Measurements from ENCODE around the gene CXorf49B.
"Not testable (repeated sequence)": the region's sequence is repeated elsewhere in the genome, so short reads cannot be mapped to it uniquely, and the experiment has no call there.

CXorf49B gene

DNA sequence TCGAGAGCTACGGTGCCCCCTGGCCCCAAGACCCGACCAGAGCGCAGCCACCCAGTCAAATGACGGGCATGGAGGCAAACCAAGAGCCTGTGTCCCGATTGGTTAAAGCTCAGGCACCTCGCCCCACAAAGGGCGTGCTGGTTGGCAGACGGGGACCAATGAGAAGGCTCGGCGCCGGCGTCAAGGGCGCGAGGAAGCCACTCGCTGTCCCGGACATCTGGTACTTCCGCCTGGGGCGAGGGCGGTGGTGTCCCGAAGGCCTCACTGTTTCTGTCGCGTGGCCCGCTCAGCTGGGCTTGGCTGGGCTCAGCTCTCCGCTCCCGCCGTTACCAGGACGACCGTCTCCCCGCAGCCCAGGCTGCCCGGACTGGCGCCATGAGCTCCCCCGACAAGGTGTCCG lies at the start of gene CXorf49B:
CXorf49B (plus strand) TSS at position 301 of the 400 bp plus-strand sequence; CDS start at position 376, 75 bp downstream.
- not testable (repeated sequence) for H3K9me3 Mint-ChIP-seq; H3K4me3 Mint-ChIP-seq; H3K27me3 Mint-ChIP-seq; H3K36me3 Mint-ChIP-seq; DNase-seq (ENCODE audit: low spot score in 2 of 2); ATAC-seq (ENCODE audit: low read depth); H3K4me1 Mint-ChIP-seq; H3K27ac Mint-ChIP-seq

- H3K4me1 Mint-ChIP-seq; H3K27me3 Mint-ChIP-seq; H3K4me3 Mint-ChIP-seq; ATAC-seq (ENCODE audit: low read depth); H3K9me3 Mint-ChIP-seq; H3K36me3 Mint-ChIP-seq; DNase-seq (ENCODE audit: low spot score in 2 of 2); H3K27ac Mint-ChIP-seq: not testable (repeated sequence)
Measured at GRCh38 chrX:71714064-71714463, 49.1 kb upstream of the CXorf49B start.

GRCh38 chrX:71715551-71715950 lies 47.6 kb upstream of the CXorf49B start:
- ATAC-seq (ENCODE audit: low read depth); H3K36me3 Mint-ChIP-seq: not testable (repeated sequence)

GRCh38 chrX:71716323-71716722 lies 46.8 kb upstream of the CXorf49B start:
- H3K36me3 Mint-ChIP-seq; DNase-seq (ENCODE audit: low spot score in 2 of 2); H3K27ac Mint-ChIP-seq; H3K27me3 Mint-ChIP-seq; H3K4me1 Mint-ChIP-seq; H3K4me3 Mint-ChIP-seq; H3K9me3 Mint-ChIP-seq; ATAC-seq (ENCODE audit: low read depth): not testable (repeated sequence)

More at GRCh38 chrX:71715551-71715950, 47.6 kb upstream of the CXorf49B start:
- H3K4me1 Mint-ChIP-seq; DNase-seq (ENCODE audit: low spot score in 2 of 2); H3K9me3 Mint-ChIP-seq; H3K4me3 Mint-ChIP-seq; H3K27me3 Mint-ChIP-seq; H3K27ac Mint-ChIP-seq: not testable (repeated sequence)

- H3K36me3 Mint-ChIP-seq; H3K27me3 Mint-ChIP-seq; H3K4me1 Mint-ChIP-seq; H3K4me3 Mint-ChIP-seq; ATAC-seq (ENCODE audit: low read depth); H3K27ac Mint-ChIP-seq; H3K9me3 Mint-ChIP-seq; DNase-seq (ENCODE audit: low spot score in 2 of 2): not testable (repeated sequence)
Measured at GRCh38 chrX:71718185-71718584, 45.0 kb upstream of the CXorf49B start, which contains the start of gene CXorf49. Gene CXorf49, minus strand, starts transcription at chrX:71718285. Its CDS starts 134 bp downstream, at chrX:71718151.

DNA sequence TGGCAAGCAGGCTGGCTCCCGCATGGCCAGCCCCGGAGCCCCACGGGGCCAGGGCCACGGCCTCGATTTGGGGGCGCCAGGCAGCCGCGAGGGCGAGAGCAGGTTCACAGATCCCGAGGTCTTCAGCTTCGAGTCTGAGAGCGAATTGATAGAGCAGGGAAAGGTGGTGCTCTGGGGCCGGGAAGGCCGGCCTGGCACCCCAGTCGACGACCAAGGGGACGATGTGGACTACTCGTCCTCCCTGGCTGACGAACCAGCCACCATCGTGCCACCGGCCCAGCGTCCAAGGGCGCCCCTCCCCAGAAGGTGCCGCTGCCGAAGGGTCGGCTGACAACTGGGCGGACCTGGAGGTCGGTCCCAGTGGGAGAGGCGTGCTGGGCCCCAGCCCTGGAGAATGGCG lies 44.0 kb upstream of the CXorf49B start:
- not testable (repeated sequence) for H3K4me1 Mint-ChIP-seq; H3K36me3 Mint-ChIP-seq; H3K27me3 Mint-ChIP-seq; H3K27ac Mint-ChIP-seq; ATAC-seq (ENCODE audit: low read depth); DNase-seq (ENCODE audit: low spot score in 2 of 2); H3K9me3 Mint-ChIP-seq; H3K4me3 Mint-ChIP-seq

DNA sequence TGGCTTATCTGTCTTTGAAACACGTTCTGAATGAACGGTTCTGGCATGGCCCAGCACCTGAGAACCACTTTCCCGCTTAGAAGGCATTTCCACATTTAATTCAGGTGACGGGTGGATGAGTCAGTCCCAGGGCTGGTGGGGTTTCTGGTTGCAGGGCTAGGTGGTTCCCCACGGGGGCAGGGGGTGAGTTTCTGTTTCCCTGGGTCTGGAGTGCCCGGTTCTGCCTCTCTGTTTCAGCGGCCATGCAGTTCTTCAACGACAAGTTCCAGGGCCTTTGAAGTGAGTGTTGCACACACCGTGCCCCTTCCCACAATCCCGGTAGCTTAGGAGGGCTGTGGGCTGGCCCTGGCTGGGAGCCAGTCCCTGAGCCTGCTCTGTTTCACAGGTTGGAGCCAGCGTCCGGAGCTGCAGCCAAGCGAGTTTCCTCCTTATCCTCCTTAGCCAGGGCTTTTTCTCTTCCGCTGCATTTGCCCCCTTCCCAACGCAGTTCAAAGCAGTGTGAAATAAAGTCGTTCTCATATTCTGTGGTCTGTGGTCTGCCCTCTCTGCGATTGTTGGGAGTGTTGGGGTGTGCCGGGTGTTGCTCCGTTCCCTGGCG lies 42.8 kb upstream of the CXorf49B start:
- not testable (repeated sequence) for H3K36me3 Mint-ChIP-seq, H3K27ac Mint-ChIP-seq

DNA sequence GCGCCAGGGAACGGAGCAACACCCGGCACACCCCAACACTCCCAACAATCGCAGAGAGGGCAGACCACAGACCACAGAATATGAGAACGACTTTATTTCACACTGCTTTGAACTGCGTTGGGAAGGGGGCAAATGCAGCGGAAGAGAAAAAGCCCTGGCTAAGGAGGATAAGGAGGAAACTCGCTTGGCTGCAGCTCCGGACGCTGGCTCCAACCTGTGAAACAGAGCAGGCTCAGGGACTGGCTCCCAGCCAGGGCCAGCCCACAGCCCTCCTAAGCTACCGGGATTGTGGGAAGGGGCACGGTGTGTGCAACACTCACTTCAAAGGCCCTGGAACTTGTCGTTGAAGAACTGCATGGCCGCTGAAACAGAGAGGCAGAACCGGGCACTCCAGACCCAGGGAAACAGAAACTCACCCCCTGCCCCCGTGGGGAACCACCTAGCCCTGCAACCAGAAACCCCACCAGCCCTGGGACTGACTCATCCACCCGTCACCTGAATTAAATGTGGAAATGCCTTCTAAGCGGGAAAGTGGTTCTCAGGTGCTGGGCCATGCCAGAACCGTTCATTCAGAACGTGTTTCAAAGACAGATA lies 2.4 kb upstream of the CXorf49B start:
- not testable (repeated sequence) for H3K27ac Mint-ChIP-seq; H3K36me3 Mint-ChIP-seq; DNase-seq (ENCODE audit: low spot score in 2 of 2); H3K9me3 Mint-ChIP-seq; H3K27me3 Mint-ChIP-seq; H3K4me3 Mint-ChIP-seq; H3K4me1 Mint-ChIP-seq; ATAC-seq (ENCODE audit: low read depth)

More for the DNA sequence above, 42.8 kb upstream of the CXorf49B start:
- not testable (repeated sequence) for DNase-seq (ENCODE audit: low spot score in 2 of 2); H3K4me1 Mint-ChIP-seq; H3K9me3 Mint-ChIP-seq; ATAC-seq (ENCODE audit: low read depth); H3K4me3 Mint-ChIP-seq; H3K27me3 Mint-ChIP-seq

GRCh38 chrX:71764832-71765231 lies 1.7 kb downstream of the CXorf49B start:
- H3K9me3 Mint-ChIP-seq; H3K27me3 Mint-ChIP-seq; DNase-seq (ENCODE audit: low spot score in 2 of 2); H3K36me3 Mint-ChIP-seq; H3K4me3 Mint-ChIP-seq; H3K4me1 Mint-ChIP-seq; ATAC-seq (ENCODE audit: low read depth); H3K27ac Mint-ChIP-seq: not testable (repeated sequence)

GRCh38 chrX:71765613-71766012 lies 2.5 kb downstream of the CXorf49B start:
- H3K4me3 Mint-ChIP-seq; H3K27me3 Mint-ChIP-seq; H3K36me3 Mint-ChIP-seq; H3K9me3 Mint-ChIP-seq; H3K4me1 Mint-ChIP-seq; H3K27ac Mint-ChIP-seq; ATAC-seq (ENCODE audit: low read depth); DNase-seq (ENCODE audit: low spot score in 2 of 2): not testable (repeated sequence)

DNA sequence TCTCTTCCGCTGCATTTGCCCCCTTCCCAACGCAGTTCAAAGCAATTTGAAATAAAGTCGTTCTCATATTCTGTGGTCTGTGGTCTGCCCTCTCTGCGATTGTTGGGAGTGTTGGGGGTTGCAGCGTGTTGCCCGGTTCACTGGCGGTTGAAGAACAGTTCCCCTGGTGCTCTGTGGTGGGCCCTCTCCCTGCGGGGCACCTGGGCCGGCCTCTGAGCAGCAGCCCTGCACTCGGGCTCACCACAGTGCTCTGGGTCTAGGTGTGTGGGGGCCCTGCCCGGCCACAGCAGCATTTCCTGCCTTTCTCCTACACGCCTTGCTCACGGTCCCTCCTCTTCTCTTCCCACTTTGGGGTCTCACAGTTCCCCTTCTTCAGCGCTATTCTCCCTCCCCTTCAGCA lies 4.0 kb downstream of the CXorf49B start:
- not testable (repeated sequence) for H3K27ac Mint-ChIP-seq; H3K36me3 Mint-ChIP-seq; DNase-seq (ENCODE audit: low spot score in 2 of 2); H3K9me3 Mint-ChIP-seq; ATAC-seq (ENCODE audit: low read depth); H3K27me3 Mint-ChIP-seq; H3K4me1 Mint-ChIP-seq; H3K4me3 Mint-ChIP-seq

DNA sequence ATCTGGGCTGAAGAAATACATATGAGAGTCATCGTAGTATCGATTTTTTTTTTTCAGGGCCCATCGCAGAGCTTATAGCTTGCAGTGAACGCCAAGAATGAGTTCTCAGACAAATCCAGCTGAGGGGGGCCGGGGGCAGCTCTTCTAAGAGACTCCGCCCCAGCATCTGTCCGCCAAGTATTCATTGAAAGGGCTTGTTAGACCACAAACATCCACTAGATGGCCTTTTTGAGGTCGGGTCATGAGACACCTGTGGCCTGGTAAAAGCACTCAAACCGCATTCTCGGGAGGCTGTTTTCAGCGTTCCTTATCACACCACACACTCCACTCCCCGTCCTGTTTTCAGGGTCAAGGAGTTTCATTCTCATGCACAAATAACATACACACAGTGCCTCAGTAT lies 15.2 kb downstream of the CXorf49B start:
- H3K9me3 Mint-ChIP-seq; DNase-seq (ENCODE audit: low spot score in 2 of 2); H3K27ac Mint-ChIP-seq; H3K4me1 Mint-ChIP-seq; H3K4me3 Mint-ChIP-seq; H3K36me3 Mint-ChIP-seq; H3K27me3 Mint-ChIP-seq: not testable (repeated sequence)
- ATAC-seq (ENCODE audit: low read depth): peak; percentile 47

DNA sequence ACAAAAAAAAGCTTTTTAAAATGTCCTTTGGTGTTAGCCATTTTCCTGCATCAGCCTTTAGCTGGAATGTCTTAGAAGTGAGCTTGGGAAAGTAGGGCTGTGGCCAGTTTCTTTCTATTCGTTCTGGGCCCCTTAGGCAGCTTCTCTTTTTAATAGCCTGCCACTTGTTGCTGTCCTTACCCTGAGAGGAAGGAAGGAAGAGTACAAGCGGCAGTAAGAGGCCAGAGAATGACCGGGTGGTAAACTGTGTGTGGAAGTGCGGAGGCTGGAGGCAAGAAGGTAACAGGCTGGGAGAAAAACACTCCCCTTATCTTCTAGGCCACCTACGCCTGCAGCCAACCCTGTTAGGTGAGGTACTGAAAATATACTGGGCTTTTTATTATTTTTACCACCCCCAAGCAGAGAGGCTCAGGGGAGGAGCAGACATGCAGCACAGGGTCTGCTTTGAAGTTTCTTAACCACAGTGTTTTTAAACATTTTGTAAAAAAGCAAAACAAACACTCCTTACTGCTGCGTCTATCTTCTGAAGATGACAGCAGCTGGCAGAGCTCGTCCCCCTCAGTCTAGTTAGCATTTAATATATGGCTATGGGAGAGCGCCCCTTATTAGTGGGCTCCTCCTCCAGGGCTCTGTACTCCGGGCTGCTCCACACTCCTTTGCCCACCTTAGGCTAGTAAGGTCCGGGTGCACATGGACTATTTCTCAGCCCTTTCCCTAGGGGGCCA lies 19.2 kb downstream of the CXorf49B start:
- not testable (repeated sequence) for H3K36me3 Mint-ChIP-seq; ATAC-seq (ENCODE audit: low read depth); DNase-seq (ENCODE audit: low spot score in 2 of 2); H3K9me3 Mint-ChIP-seq; H3K27me3 Mint-ChIP-seq; H3K27ac Mint-ChIP-seq; H3K4me1 Mint-ChIP-seq; H3K4me3 Mint-ChIP-seq

GRCh38 chrX:71782950-71783299 lies 19.8 kb downstream of the CXorf49B start:
- not testable (repeated sequence) for H3K36me3 Mint-ChIP-seq; ATAC-seq (ENCODE audit: low read depth); H3K4me3 Mint-ChIP-seq; H3K27ac Mint-ChIP-seq; H3K4me1 Mint-ChIP-seq; H3K27me3 Mint-ChIP-seq; DNase-seq (ENCODE audit: low spot score in 2 of 2); H3K9me3 Mint-ChIP-seq

Data from memory B cell (primary cell).